ENCODE measurements around the gene CYFIP1. TPM values are rescaled to one million over a fixed set of nuclear protein-coding genes. Genes with fewer than 3 reads are reported as not detected.

The CYFIP1 gene
- total RNA-seq, 4 donors from 2014 or later = 77.4 to 121 (median 101) TPM

GRCh38 chr15:22942877-22943276 is 37.3 kb downstream of the CYFIP1 start:
- DNase-seq (ENCODE audit: low spot score in 2 of 2) = no peak
- 94 to 96% methylated on average over 15 of the region's 15 CpGs for WGBS, 2 donors
- Histone ChIP-seq H3K27ac (no peak overlapping the region), H3K9me3 (no peaks in the 10 kb centered on the region), H3K4me3 (no peak overlapping the region), H3K27me3 (no peaks in the 10 kb centered on the region), H3K36me3 (peaks cover 3 to 82% (median 11%) of the 10 kb centered on the region in 3 donors), H3K4me1 (peaks cover 0 to 17% (median under 1%) of the 10 kb centered on the region in 4 donors)
- TF ChIP-seq POLR2A (IDR thresholded peaks at IDR 0.05) (no peak), CTCF (IDR thresholded peaks at IDR 0.05) (no peak), EP300 (IDR thresholded peaks at IDR 0.05) (no peak)

DNA sequence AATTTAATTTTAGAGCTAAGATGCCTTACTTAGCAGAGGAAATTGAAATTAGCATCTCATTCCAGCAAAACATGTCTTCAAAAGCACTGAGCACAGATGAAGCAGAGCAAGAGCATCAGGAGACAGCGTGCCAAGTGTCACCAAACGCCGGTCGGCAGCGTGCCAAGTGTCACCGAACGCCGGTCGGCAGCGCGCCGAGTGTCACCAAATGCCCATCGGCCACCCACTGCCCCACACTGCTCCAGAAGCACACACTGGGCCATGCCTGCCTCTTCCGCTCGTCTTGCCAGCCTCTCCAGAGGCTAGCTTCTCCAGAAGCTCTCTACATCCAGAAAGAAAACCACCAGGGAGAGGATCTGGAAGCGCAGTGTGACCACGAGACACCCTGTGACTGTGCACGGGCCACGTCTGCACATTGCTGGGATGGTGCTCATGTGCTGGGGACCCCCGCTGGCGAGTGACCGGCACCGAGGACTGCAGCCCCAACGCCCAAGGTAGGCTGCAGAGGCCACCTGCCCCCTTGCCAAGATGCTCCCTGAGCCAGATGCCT is 37.8 kb downstream of the CYFIP1 start:
- WGBS, 2 donors = 89 to 92% methylated on average over 19 to 23 of the region's 24 CpGs
- H3K36me3 ChIP-seq = peaks cover 3 to 87% (median 11%) of the 10 kb centered on the region in 3 donors
- TF ChIP-seq POLR2A (IDR thresholded peaks at IDR 0.05) (no peak), CTCF (IDR thresholded peaks at IDR 0.05) (no peak), EP300 (IDR thresholded peaks at IDR 0.05) (no peak)
- no peaks in the 10 kb centered on the region for H3K27me3 ChIP-seq
- H3K9me3 ChIP-seq = no peaks in the 10 kb centered on the region
- H3K27ac ChIP-seq = no peak overlapping the region
- peaks cover 0 to 12% (median 0%) of the 10 kb centered on the region in 4 donors for H3K4me1 ChIP-seq
- no peak overlapping the region for H3K4me3 ChIP-seq
- no peak for DNase-seq (ENCODE audit: low spot score in 2 of 2)

- Histone ChIP-seq H3K9me3 (no peaks in the 10 kb centered on the region), H3K36me3 (peaks cover 3 to 96% (median 11%) of the 10 kb centered on the region in 3 donors), H3K4me1 (peaks cover 0 to 10% (median 0%) of the 10 kb centered on the region in 4 donors), H3K4me3 (no peak overlapping the region), H3K27ac (no peak overlapping the region), H3K27me3 (no peaks in the 10 kb centered on the region)
- TF ChIP-seq POLR2A (IDR thresholded peaks at IDR 0.05) (no peak), CTCF (IDR thresholded peaks at IDR 0.05) (no peak), EP300 (IDR thresholded peaks at IDR 0.05) (no peak)
- DNase-seq (ENCODE audit: low spot score in 2 of 2) = no peak
- WGBS, 2 donors = 99% methylated on average over 4 of the region's 4 CpGs
Measured at GRCh38 chr15:22941179-22941578, 39.0 kb downstream of the CYFIP1 start.

- no peak overlapping the region for H3K4me3 ChIP-seq
- no peak overlapping the region for H3K27ac ChIP-seq
- no peaks in the 10 kb centered on the region for H3K9me3 ChIP-seq
- H3K4me1 ChIP-seq = peaks cover 0 to 5% (median 0%) of the 10 kb centered on the region in 4 donors
- TF ChIP-seq POLR2A (IDR thresholded peaks at IDR 0.05) (no peak), EP300 (IDR thresholded peaks at IDR 0.05) (no peak), CTCF (IDR thresholded peaks at IDR 0.05) (no peak)
- H3K36me3 ChIP-seq = peaks cover 3 to 99% (median 11%) of the 10 kb centered on the region in 3 donors
- no peaks in the 10 kb centered on the region for H3K27me3 ChIP-seq
- DNase-seq (ENCODE audit: low spot score in 2 of 2) = no peak
- 75 to 84% methylated on average over 7 to 10 of the region's 10 CpGs for WGBS, 2 donors
Measured at GRCh38 chr15:22939652-22940061, 40.5 kb downstream of the CYFIP1 start.

GRCh38 chr15:22939051-22939450 is 41.1 kb downstream of the CYFIP1 start:
- no peaks in the 10 kb centered on the region for H3K4me1 ChIP-seq
- no peaks in the 10 kb centered on the region for H3K27me3 ChIP-seq
- no peak for TF ChIP-seq CTCF (IDR thresholded peaks at IDR 0.05)
- no peak for TF ChIP-seq EP300 (IDR thresholded peaks at IDR 0.05)
- TF ChIP-seq POLR2A (IDR thresholded peaks at IDR 0.05) = no peak
- DNase-seq (ENCODE audit: low spot score in 2 of 2) = no peak
- H3K27ac ChIP-seq = no peak overlapping the region
- peaks cover 3 to 93% (median 11%) of the 10 kb centered on the region in 3 donors for H3K36me3 ChIP-seq
- H3K4me3 ChIP-seq = no peak overlapping the region
- 90 to 93% methylated on average over 13 of the region's 13 CpGs for WGBS, 2 donors
- H3K9me3 ChIP-seq = no peaks in the 10 kb centered on the region

All from tibial nerve (tissue), 4 donors.